GM13976 (cell line): ENCODE data around the gene CTSC.

Experiments used
- DNase-seq: peaks from one replicate; pipeline ENCODE4 v3.0.0; 2012; ENCODE audit warnings: low spot score
- CTCF ChIP-seq: IDR thresholded peaks from 2 replicates; pipeline ENCODE4 v1.5.1; 2012; ENCODE audit warnings: borderline replicate concordance, mild to moderate bottlenecking; ENCODE audit not compliant: insufficient read depth; ENCODE audit errors: extremely low read depth, missing control alignments, control extremely low read depth
- in situ Hi-C: fragments of 300-500 bp; cut with MboI; formaldehyde crosslinking; loops from one replicate; pipeline ENCODE4 v1.12.0; 2022; ENCODE audit warnings: low sequenced_read_pairs, mixed read lengths, inconsistent platforms; ENCODE audit not compliant: unreplicated experiment

Gene CTSC

GRCh38 chr11:88288560-88288959, 49.0 kb downstream of the CTSC start:
- no peak for DNase-seq
- in situ Hi-C loops = no loop called here
- TF ChIP-seq CTCF = no peak

- no peak for TF ChIP-seq CTCF
- in situ Hi-C loops = no loop called here
- no peak for DNase-seq
These were observed 53.0 kb downstream of the CTSC start for GRCh38 chr11:88284336-88285050.

GRCh38 chr11:88282747-88283515, 54.6 kb downstream of the CTSC start:
- no peak for TF ChIP-seq CTCF
- DNase-seq = no peak
- in situ Hi-C loops = no loop called here

GRCh38 chr11:88281317-88281712, 56.2 kb downstream of the CTSC start:
- no peak for TF ChIP-seq CTCF
- no peak for DNase-seq
- in situ Hi-C loops = no loop called here

GRCh38 chr11:88280673-88281316, 56.7 kb downstream of the CTSC start:
- DNase-seq = no peak
- no peak for TF ChIP-seq CTCF
- in situ Hi-C loops = no loop called here

GRCh38 chr11:88277349-88277915, 60.1 kb downstream of the CTSC start:
- in situ Hi-C loops = no loop called here
- no peak for DNase-seq
- no peak for TF ChIP-seq CTCF
